GM18909 (cell line): Measurements from ENCODE around the gene MZT2A.
A peak's percentile ranks its signal among the peaks of the same experiment; 100 is the strongest.
"Not testable (repeated sequence)": the region's sequence is repeated elsewhere in the genome, so short reads cannot be mapped to it uniquely, and the experiment has no call there.

Experiments used
- ATAC-seq: cut with Tn5 transposase; IDR thresholded peaks from one replicate; pipeline ENCODE4 v1.9.1; 2021; ENCODE audit warnings: mild to moderate bottlenecking; ENCODE audit not compliant: unreplicated experiment, poor library complexity

MZT2A gene

GRCh38 chr2:131521524-131521923 is 29.3 kb upstream of the MZT2A start:
- not testable (repeated sequence) for ATAC-seq

- no peak for ATAC-seq
Measured at GRCh38 chr2:131520526-131520925, 28.3 kb upstream of the MZT2A start.

GRCh38 chr2:131519871-131520470 is 27.8 kb upstream of the MZT2A start:
- ATAC-seq = not testable (repeated sequence)

- no peak for ATAC-seq
Measured at GRCh38 chr2:131519466-131519865, 27.3 kb upstream of the MZT2A start.

DNA sequence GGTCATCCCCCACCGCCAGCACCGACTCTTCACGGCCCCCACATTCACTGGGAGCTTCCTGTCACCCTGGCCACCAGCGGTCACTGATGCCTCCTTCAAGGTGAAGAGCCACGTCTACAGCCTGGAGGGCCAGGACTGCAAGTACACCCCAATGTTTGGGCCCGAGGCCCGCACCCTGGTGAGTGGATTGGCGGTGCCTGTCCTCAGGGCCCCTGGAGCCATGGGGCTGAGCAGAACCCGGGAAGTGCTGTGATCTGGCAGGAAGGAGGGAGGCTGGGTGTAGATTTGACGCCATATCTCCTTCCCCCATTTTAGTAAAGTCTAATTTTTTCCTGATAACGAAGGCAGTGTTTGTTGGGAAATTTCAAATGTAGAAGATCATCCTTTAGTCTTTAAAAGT is 26.3 kb upstream of the MZT2A start:
- not testable (repeated sequence) for ATAC-seq

- ATAC-seq = not testable (repeated sequence)
Measured at GRCh38 chr2:131517856-131518255, 25.7 kb upstream of the MZT2A start.

DNA sequence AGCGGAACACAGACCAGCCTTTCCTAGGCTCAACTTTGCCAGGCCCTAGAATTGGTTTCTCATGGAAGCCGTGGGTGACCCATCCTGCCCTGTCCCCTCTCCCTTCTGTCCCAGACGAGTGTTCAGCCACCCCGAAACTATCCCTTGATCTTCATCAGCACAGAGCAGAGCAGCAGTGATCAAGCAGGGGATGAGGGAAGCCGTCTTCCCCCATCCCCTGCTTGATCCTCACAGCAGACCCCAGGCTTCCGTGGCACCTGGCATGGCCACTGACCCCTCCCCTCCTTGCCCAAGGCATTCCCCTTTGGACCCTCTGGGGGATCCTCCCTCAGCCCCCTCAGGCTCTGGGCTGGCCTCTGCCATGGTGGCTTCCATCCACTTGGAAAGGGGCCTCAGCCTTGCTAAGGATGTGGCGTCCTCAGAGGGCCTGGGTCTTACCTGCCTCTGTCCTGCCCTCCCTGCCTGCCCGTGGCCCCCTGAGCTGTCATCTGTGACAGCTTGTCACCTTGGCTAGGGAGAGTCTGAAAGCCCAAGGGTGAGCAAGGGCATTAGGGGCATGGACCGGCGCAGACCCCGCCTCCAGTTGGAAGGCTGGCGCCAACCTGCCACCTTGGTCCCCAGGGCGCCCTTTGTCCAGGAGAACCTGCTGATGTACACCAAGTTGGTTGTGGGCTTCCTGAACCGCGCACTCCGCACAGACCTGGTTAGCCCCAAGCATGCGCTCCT is 25.1 kb upstream of the MZT2A start:
- no peak for ATAC-seq

DNA sequence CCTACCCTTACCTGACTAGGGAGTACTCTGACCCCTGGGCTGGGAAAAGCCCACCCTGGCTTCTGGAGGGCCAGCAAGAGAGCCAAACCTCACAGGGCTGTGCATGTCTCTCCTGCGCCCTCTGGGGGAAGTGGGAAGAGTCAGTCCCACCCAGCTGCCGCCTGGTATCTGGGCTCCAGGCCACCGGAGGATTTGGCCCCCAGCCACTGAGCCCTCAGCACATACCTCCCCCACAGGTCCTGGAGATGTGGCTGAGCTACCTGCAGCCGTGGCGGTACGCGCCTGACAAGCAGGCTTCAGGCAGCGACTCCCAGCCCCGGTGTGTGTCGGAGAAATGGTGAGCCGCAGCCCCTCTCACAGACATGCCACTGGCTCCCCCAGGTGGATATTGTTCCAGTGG is 24.4 kb upstream of the MZT2A start:
- ATAC-seq = not testable (repeated sequence)

DNA sequence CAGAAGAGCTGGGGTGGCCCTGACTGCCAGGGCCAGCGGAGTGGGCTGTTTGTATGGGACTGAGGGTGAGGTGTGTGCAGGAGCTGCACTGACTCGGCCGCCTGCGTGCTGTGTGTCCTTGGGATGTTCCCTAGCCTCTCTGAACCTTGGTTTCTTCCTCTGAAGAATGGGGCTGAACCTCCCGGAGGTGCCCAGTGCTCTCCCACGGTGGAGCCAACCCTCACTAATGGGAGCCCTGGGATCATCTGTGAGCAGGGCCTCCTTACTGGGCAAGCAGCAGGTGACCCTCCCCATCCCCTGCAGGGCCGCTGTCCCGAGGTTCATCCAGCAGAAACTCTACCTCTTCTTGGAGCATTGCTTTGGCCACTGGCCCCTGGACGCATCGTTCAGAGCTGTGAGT is 23.8 kb upstream of the MZT2A start:
- ATAC-seq = no peak

DNA sequence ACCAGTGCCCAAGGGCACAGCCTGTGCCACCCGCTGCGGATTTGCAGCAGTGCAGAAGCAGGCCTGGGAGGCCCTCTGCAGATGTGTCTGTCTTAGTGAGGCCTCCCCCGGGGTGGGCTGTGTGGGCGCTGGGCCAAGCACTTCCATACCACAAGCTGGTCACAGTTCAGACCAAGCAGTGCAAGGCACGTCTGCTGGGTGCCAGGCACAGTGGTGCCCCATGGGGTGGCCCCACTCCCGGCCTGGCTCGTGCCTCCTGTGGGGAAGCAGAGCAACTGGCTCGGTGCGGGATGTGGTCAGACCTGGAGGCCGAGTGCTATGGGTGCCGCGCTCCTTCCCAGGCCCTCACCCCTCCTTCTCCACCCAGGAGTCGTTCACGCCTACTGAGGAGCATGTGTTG is 23.0 kb upstream of the MZT2A start:
- not testable (repeated sequence) for ATAC-seq

DNA sequence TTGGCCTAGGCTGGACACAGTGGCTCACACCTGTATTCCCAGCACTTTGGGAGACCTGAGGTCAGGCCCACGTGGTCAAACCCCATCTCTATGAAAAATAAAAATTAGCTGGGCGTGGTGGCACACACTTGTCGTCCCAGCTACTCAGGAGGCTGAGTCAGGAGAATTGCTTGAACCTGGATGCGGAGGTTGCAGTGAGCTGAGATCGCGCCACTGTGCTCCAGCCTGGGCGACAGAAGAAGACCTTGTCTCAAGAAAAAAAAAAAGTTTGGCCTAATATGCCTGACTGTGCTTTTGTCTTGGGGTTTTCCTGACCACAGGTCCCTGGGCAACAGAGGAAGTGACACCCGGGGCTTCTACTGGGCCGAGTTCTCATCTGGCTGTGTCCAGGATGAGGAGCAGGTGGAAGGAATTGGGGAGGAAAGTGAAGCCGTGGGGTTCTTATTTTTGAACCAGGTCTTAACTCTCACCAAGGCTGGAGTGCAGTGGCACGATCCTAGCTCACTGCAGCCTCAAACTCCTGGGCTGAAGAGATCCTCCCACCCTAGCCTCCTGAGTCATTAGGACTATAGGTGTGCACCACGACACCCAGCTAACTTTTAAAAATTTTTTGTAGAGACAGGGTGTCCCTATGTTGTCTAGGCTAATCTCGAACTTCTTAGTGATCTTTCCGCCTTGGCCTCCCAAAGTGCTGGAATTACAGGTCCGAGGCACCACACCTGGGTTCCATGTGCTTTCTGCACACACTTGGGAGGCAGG is 22.4 kb upstream of the MZT2A start:
- ATAC-seq = peak; percentile 82

DNA sequence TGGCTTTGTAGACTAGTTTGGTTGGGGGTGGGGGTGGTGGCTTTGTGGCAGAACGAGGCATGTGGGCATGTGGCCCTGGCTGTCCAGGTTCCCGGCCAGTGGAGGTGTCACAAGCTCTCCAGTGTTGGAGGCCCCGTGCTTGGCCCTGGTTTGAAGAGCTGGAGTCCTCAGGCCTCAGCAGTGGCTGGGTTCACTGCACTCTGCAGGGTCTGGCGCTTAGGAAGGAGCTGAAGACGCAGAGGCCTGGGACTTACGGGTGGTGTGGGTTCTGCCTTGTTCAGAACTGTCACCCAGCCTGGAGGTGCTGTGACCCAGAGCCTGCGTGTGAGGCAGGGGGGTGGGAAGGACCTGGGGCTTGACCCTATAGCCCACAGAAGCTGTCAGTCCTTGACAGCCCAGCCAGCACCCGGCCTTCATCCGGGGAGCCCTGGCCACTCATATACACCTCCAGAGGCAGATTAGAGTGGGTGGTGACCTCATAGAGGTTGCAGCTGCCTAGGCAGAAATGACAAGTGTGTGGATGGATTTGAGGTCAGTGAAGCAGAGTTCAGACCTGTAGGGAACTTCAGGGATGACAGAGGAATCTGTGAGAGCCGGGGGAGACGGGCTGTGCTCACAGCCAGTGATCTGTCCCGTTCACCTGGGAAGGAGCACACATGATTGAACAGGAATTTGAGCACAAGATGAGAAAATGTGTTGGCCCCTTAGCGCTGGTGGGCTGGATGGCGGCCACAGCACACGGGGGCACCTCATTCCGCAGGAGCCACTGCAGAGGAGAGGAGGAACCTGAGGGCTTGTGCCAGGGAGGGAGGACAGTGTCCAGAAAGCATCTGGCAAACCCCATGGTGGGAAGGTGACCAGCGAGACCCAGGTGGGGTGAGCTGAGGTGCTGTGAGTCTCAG is 20.0 kb upstream of the MZT2A start:
- not testable (repeated sequence) for ATAC-seq

DNA sequence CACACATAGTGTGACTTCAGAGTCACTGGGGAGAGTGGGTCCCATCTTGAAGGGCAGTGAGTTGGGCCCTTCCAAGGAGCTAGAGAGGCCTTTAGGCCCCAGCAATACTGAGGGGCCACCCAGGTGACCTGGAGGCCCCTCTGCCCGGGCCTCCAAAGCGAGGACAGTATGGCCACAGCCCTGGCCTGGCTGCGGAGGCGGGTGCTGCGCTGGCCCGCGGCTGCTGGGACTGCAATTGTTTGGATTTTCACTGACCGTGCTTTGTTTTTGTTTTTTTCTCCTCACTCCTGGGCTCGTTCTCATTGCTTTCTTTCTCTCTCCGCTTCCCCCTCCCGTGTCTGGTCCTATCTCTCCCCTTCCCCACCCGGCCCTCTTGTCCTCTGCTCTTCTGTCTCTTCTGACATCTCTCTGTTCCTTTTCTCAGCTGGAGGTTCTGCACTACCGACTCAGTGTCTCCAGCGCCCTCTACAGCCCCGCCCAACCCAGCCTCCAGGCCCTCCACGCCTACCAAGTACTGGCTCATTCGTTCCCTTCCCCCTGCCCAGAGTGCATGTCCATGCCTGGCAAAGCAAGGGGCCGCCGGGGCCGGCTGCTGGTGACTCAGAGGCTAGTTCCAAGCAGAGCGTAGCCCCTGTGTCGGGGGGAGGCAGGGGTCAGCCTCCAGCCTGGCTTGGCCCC is 19.2 kb upstream of the MZT2A start:
- not testable (repeated sequence) for ATAC-seq

DNA sequence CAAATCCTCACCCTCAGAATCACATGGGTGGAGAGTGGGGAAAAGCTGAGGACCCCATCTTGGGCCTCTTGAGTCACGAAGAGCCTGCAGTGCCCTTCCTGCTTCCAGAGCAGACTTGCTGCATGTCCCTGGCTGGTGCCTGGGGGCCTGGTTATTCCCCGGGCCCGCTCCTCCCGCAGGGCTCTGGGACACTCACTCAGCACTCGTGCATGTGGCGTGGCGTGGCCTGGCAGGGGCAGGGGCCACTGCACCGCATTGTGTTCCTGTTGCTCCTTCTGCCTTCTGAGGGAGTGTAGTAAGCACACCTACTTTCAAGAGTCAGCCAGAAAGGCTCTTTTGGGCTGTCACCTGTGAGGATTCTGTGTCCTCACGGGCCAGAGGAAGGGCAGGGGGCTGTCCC is 17.4 kb upstream of the MZT2A start:
- ATAC-seq = no peak

DNA sequence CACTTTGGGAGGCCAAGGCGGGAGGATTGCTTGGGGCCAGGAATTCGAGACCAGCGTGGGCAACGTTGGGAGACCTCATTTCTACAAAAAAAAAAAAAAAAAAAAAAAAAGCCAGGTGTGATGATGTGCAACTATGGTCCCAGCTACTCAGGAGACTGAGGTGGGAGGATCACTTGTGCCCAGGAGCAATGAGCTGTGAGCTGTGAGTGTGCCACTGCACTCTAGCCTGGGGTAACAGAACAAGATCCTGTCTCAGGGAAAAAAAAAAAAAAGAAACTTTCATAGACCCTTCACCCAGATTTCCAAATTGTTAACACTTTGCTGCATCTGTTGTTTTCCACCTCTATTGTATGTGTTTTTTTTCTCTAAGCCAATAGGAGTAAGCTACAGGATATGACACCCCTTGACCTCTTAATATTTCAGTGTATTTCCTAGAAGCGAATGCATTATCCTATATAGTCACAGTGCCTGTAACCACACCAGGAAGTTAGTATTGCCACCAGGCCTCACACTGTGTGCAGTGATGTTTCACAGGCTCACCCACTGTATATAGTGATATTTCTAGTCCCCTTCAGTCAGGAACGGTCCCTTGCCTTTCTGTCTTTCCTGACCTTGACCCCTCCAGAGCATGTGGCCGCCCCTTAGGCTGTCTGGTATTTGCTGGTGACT is 12.0 kb upstream of the MZT2A start:
- ATAC-seq = not testable (repeated sequence)

- ATAC-seq = not testable (repeated sequence)
Measured at GRCh38 chr2:131503587-131503986, 11.4 kb upstream of the MZT2A start.

DNA sequence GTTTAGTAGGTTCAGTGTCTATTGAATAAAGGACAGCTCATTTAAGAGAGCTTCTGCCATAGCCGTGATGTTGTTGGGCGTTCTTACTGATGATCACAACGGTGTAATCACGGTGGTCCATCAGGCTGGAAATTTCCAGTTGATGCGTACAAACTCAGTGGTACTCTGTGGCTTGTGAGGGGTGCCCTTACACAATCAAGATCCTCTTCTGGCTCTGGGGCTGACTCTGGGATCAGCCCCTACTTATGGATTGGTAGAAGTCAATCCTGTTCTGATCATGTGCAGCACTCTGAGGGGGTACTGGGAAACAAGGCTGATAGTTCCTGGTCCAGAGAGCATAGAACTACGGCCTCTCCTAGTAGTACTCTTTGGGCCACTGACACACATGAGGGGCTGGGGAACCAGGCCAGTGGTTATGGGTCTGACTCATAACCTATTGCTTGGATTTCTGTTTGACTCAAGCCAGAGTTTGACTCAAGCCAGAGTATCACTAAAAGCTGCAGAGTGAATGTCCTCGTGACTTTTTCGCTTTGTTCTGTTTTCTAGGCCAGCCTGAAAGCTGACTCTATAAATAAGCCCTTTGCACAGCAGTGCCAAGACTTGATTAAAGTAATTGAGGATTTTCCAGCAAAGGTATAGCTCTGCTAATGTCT is 6.2 kb upstream of the MZT2A start:
- peak; percentile 88 for ATAC-seq

- ATAC-seq = not testable (repeated sequence)
Measured at GRCh38 chr2:131495506-131495905, 3.3 kb upstream of the MZT2A start.
